ENCODE data around the gene HMGA1. TPM values are rescaled to one million over a fixed set of nuclear protein-coding genes. Genes with fewer than 3 reads are reported as not detected.
A peak's percentile ranks its signal among the peaks of the same experiment; 100 is the strongest.
"Not testable (repeated sequence)": the region's sequence is repeated elsewhere in the genome, so short reads cannot be mapped to it uniquely, and the experiment has no call there.

The HMGA1 gene
- total RNA-seq, 1 experiment from 2014 or later, result 48.4 TPM

DNA sequence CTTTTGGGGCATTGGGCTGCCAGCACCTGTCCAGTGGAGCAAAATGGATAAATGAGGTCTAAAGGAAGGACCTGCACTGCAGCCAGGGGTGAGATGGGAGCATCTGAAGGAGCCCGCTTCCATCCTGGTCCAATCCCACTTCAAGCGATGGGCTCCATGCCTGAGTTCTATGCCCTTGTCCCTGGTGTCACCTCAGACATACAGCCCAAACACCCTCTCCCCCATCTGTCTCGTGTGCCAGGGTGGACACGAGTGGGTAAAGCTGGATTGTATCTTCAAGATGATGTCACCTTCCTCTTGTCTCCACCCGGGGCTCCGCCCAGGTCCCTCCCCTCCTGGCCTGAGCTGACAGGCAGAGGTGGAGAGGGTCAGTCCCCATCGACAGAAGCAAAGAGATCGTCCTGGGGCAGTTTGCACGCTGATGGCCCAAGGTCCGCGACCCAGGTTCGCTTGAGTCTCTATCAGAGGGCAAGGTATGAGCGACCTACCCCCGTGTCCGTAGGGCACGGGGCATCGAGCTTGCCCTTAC is 11.6 kb downstream of the HMGA1 start:
- Histone ChIP-seq H3K9me3 (replicated peaks) (no peaks in the 10 kb centered on the region), H3K4me1 (replicated peaks) (peaks cover 54% of the 10 kb centered on the region), H3K27ac (peak overlapping the region; percentile 27), H3K4me3 (peak overlapping the region; percentile 65), H3K27me3 (replicated peaks) (no peaks in the 10 kb centered on the region), H3K36me3 (peaks cover 25% of the 10 kb centered on the region)
- DNase-seq (ENCODE audit: low read depth in 1 of 2, low spot score in 2 of 2), result peak; percentile 57 to 70

DNA sequence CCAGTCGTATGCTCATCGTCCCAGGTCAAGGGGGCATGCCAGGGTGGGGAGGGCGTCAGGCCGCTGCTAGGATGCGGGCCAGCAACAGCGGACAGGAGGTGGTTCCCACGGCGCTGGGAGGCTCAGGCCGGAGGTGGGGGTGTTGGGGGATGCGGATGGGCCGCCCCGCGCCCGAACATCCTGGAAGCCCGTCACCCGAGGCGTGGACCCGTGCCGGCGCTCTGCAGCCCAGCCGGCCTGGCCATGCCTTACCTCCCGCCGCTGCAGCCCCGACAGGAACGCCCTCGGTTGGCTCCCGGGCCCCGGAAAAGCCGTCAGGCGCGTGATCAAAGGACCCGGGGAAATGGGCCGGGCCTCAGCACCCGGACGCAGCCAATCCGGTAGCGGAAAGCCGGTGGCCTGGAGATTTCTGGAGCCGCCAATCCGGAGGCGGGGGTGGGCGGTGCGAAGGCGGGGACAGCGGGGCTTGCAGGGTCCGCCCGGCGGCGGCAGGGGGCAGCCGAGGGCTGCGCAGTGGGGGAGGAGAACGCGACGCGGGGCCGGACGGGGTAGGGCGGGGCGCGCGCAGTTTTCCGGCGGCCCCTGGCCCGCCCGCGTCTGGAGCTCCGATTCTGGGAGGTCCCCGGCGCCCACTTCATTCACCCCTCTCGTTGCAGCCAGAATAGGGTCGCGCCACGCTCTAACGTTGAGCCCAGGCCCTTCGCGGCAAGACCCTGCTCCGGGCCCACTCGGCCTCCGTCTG is 12.2 kb downstream of the HMGA1 start, which contains the start of gene SMIM29:
TSS of gene SMIM29 (minus strand) at position 280 of the 742 bp plus-strand sequence. CDS start 1,215 bp downstream, outside the sequence.
- peaks cover 47% of the 10 kb centered on the region for H3K4me1 ChIP-seq (replicated peaks)
- H3K9me3 ChIP-seq (replicated peaks), result no peaks in the 10 kb centered on the region
- H3K4me3 ChIP-seq, result peak within 1 kb of the TSS; percentile 65
- H3K27ac ChIP-seq, result peak within 1 kb of the TSS; percentile 67
- no peaks in the 10 kb centered on the region for H3K27me3 ChIP-seq (replicated peaks)
- DNase-seq (ENCODE audit: low read depth in 1 of 2, low spot score in 2 of 2), result peak; percentile 85 to 97
- H3K36me3 ChIP-seq, result peaks cover 18% of the 10 kb centered on the region

DNA sequence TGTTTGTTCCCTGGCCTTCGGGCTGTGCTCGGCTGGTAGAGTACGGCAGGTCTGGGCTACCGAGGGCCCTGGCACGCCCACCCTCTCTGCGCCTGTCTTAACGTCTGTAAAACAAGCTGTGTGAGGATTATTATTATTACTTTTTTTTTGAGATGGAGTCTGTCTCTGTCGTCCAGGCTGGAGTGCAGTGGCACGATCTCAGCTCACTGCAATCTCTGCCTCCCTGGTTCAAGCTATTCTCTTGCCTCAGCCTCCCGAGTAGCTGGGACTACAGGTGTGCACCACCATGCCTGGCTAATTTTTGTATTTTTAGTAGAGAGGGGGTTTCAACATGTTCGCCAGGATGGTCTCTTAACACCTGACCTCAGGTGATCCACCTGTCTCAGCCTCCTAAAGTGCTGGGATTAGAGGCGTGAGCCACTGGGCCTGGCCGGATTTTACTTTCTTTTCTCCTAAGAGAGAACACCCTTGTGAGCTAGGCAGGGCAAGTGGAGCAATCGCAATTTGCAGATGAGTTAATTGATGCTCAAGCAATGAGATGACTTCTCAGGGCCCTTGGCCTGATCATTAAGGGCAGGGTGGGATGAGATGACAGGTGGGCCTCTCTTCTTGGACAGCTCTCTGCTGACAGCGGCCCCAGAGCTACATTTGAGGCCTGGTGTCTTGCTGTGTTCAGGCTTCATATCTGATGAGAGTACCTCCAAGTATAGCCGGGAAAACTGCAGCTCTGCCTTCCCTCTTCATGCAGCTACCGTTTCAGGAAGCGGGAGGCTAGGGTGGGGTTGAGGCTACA is 13.0 kb downstream of the HMGA1 start:
- H3K36me3 ChIP-seq, result peaks cover 18% of the 10 kb centered on the region
- no peaks in the 10 kb centered on the region for H3K9me3 ChIP-seq (replicated peaks)
- H3K27me3 ChIP-seq (replicated peaks), result no peaks in the 10 kb centered on the region
- DNase-seq (ENCODE audit: low read depth in 1 of 2, low spot score in 2 of 2), result peak in 1 of 2 experiments; percentile 81
- peaks cover 40% of the 10 kb centered on the region for H3K4me1 ChIP-seq (replicated peaks)
- H3K4me3 ChIP-seq, result peak overlapping the region; percentile 65
- H3K27ac ChIP-seq, result peak overlapping the region; percentile 67

DNA sequence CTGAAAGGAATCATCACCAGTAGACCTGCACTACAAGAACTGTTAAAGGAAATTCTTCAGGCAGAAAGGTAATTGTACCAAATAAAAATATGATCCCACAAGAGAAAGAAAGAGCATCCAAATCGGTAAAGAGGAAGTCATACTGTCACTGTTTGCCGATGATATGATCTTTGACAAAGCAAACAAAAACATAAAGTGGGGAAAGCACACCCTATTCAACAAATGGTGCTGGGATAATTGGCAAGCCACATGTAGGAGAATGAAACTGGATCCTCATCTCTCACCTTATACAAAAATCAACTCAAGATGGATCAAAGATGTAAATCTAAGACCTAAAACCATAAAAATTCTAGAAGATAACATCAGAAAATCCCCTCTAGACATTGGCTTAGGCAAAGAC is 15.7 kb downstream of the HMGA1 start:
- H3K36me3 ChIP-seq; DNase-seq (ENCODE audit: low read depth in 1 of 2, low spot score in 2 of 2); H3K4me3 ChIP-seq; H3K9me3 ChIP-seq (replicated peaks); H3K27ac ChIP-seq; H3K27me3 ChIP-seq (replicated peaks): not testable (repeated sequence)
- peaks cover 20% of the 10 kb centered on the region for H3K4me1 ChIP-seq (replicated peaks)

DNA sequence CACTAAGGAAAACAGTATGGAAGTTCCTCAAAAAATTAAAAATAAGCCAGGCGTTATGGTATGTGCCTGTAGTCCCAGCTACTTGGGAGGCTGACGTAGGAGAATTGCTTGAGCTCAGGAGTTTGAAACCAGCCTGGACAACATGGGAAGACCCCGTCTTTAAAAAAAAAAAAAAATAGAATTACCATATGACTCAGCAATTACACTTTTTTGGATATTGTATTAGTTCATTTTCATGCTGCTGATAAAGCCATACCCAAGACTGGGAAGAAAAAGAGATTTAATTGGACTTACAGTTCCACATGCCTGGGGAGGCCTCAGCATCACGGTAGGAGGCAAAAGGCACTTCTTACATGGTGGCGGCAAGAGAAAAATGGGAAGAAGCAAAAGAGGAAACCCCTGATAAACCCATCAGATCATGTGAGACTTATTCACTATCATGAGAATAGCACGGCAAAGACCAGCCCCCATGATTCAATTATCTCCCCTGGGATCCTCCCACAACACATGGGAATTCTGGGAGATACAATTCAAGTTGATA is 22.9 kb downstream of the HMGA1 start:
- Histone ChIP-seq H3K27ac (no peak overlapping the region), H3K4me3 (no peak overlapping the region)
- no peak for DNase-seq (ENCODE audit: low read depth in 1 of 2, low spot score in 2 of 2)

DNA sequence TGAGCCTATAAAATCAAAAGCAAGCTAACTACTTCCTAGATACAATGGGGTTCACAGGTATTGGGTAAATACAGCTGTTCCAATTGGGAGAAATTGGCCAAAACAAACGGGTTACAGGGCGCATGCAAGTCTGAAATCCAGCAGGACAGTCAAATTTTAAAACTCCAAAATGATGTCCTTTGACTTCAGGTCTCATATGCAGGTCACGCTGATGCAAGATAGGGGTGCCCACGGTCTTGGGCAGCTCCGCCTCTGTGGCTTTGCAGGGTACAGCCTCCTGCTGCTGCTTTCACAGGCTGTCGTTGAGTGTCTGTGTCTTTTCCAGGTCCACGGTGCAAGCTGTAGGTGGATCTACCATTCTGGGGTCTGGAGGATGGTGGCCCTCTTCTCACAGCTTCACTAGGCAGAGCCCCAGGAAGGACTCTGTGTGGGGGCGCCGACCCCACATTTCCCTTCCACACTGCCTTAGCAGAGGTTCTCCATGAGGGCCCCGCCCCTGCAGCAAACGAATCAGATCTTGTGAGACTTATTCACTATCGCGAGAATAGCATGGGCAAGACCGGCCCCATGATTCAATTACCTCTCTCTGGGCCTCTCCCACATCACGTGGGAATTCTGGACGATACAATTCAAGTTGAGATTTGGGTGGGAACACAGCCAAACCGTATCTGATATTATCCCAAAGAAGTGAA is 24.0 kb downstream of the HMGA1 start:
- H3K27ac ChIP-seq, result no peak overlapping the region
- H3K4me3 ChIP-seq, result no peak overlapping the region
- no peaks in the 10 kb centered on the region for H3K27me3 ChIP-seq (replicated peaks)
- DNase-seq (ENCODE audit: low read depth in 1 of 2, low spot score in 2 of 2), result no peak
- no peaks in the 10 kb centered on the region for H3K4me1 ChIP-seq (replicated peaks)
- H3K36me3 ChIP-seq, result no peaks in the 10 kb centered on the region
- no peaks in the 10 kb centered on the region for H3K9me3 ChIP-seq (replicated peaks)

More for the DNA sequence above, 22.9 kb downstream of the HMGA1 start:
- no peaks in the 10 kb centered on the region for H3K36me3 ChIP-seq
- no peaks in the 10 kb centered on the region for H3K27me3 ChIP-seq (replicated peaks)
- H3K4me1 ChIP-seq (replicated peaks), result no peaks in the 10 kb centered on the region
- no peaks in the 10 kb centered on the region for H3K9me3 ChIP-seq (replicated peaks)

DNA sequence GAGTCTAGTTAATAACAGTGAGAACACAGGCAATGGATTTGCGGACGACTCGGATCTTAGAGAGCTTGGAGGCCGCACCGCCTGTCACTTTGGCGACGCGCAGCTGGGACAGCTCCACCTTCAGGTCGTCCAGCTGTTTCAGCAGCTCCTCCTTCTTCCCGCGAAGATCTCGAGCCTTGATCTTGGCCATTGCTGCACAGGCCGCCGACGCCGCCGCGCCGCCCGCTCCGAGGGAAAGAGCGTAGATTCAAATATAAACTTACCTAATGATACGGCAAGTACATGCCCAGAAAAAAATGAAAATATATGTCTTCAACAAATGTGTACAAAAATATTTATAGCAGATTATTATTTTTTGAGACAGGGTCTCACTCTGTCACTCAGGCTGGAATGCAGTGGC is 26.8 kb downstream of the HMGA1 start:
- not testable (repeated sequence) for H3K36me3 ChIP-seq; H3K4me1 ChIP-seq (replicated peaks); H3K9me3 ChIP-seq (replicated peaks); H3K4me3 ChIP-seq; H3K27ac ChIP-seq; DNase-seq (ENCODE audit: low read depth in 1 of 2, low spot score in 2 of 2); H3K27me3 ChIP-seq (replicated peaks)

DNA sequence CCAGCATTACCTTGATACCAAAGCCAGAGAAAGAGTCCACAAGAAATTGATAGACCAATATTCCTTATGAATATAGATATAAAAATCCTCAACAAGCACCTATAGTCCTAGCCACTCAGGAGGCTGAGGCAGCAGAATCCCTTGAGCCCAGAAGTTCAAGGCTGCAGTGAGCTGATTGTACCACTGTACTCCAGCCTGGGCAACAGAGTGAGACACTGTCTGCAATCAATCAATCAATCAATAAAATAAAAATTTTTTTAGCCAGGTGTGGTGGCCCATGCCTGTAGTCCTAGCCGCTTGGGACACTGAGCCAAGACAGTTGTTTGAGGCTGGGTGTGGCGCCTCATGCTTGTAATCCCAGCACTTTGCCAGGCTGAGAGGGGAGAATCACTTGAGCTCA is 31.1 kb downstream of the HMGA1 start:
- Histone ChIP-seq H3K36me3 (no peaks in the 10 kb centered on the region), H3K27ac (no peak overlapping the region), H3K4me3 (no peak overlapping the region), H3K4me1 (replicated peaks) (no peaks in the 10 kb centered on the region), H3K27me3 (replicated peaks) (no peaks in the 10 kb centered on the region), H3K9me3 (replicated peaks) (no peaks in the 10 kb centered on the region)
- DNase-seq (ENCODE audit: low read depth in 1 of 2, low spot score in 2 of 2), result no peak

DNA sequence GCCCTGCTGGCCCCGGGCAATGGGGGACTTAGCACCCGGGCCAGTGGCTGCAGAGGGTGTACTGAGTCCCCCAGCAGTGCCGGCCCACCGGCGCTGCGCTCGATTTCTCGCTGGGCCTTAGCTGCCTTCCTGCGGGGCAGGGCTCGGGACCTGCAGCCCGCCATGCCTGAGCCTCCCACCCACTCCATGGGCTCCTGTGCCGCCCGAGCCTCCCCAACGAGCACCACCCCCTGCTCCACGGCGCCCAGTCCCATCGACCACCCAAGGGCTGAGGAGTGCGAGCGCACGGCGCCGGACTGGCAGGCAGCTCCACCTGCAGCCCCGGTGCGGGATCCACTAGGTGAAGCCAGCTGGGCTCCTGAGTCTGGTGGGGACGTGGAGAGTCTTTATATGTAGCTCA is 32.5 kb downstream of the HMGA1 start:
- H3K4me3 ChIP-seq; H3K27me3 ChIP-seq (replicated peaks); DNase-seq (ENCODE audit: low read depth in 1 of 2, low spot score in 2 of 2); H3K36me3 ChIP-seq; H3K9me3 ChIP-seq (replicated peaks); H3K27ac ChIP-seq; H3K4me1 ChIP-seq (replicated peaks): not testable (repeated sequence)

DNA sequence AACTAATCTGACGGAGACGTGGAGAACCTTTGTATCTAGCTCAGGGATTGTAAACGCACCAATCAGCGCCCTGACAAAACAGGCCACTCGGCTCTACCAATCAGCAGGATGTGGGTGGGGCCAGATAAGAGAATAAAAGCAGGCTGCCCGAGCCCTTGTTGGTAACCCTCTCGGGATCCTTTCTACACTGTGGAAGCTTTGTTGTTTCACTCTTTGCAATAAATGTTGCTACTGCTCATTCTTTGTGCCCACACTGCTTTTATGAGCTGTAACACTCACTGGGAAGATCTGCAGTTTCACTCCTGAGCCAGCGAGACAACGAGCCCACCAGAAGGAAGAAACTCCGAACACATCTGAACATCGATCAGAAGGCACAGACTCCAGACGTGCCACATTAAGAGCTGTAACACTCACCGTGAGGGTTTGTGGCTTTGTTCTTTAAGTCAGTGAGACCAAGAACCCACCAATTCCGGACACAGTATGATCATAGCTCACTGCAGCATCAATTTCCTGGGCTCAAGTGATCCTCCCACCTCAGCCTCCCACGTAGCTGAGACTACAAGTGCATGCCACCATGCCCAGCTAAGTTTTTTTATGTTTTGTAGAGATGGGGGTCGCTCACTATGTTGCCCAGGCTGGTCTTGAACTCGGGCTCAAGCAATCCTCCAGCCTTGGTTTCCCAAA is 33.1 kb downstream of the HMGA1 start:
- not testable (repeated sequence) for H3K36me3 ChIP-seq; H3K4me3 ChIP-seq; H3K27ac ChIP-seq; H3K9me3 ChIP-seq (replicated peaks); H3K4me1 ChIP-seq (replicated peaks); DNase-seq (ENCODE audit: low read depth in 1 of 2, low spot score in 2 of 2); H3K27me3 ChIP-seq (replicated peaks)

DNA sequence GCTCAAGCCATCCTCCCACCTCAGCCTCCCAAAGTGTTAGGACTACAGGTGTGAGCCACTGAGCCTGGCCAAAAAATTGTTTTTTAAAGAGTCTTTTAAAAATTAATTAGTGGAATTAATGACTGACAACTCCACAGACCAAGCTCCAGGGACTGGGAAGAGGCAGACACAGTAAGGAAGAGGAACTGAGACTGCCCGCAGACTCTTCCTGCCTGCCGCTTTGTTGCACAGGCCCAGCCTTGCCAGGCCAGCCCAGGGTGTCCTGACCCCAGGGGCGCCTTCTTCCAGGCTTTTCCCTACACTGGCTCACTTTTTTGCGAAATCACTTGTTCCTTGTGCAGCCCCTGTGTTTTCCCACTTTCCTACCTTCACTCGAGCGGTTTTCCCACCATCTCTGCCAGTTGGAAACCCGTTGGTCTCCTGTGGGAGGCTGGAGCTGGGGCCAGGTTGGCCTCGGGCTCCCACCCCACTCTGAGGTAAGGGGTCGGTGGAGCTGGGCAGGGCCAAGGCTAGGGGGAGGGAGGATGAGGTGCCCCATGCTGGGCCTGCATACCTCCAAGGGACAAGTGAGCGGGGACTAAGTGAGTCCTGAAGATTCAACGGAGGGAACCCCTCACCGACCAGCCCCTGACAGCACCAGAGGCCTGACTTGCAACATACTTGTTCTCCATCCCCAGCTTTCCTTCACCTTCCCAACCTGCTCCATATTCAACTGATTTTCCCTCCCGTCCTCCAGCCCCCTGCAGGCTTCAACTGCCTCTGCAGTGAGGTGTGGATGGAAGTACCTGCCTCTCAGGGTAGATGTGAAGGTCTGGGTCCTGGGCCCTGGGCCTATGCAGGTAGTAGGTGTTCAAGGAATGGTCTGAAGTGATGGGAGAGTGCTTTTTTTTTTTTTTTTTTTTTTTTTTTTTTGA is 35.6 kb downstream of the HMGA1 start:
- Histone ChIP-seq H3K36me3 (no peaks in the 10 kb centered on the region), H3K27me3 (replicated peaks) (no peaks in the 10 kb centered on the region), H3K4me3 (no peak overlapping the region), H3K27ac (no peak overlapping the region), H3K9me3 (replicated peaks) (no peaks in the 10 kb centered on the region), H3K4me1 (replicated peaks) (no peaks in the 10 kb centered on the region)
- no peak for DNase-seq (ENCODE audit: low read depth in 1 of 2, low spot score in 2 of 2)

DNA sequence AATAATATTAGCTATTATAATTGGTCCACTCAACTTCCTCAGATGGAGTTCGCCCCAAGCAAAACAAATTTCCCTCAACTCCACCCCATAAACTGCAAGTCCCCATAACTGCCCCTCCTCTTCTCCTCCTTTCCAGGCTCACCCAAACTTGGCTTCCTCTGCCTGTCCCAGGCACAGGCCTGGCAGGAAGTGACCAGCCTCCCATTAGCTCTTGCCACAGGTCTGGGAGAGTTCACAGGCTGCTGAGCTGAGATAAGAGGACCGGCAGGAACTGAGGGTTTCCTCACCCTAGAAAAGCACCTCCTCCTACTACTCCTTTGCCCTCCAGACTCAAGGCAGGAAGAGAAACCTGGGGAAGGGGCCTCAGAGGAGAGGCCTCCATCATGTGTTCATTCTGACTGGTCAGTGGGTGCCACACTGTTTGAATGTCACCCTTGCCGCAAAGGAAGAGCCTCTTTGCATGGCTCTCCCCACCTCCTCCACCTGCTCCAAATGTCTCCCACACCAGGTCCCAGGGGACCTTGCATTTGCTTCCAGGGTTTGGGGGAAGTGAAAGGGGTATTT is 36.7 kb downstream of the HMGA1 start:
- Histone ChIP-seq H3K27me3 (replicated peaks) (no peaks in the 10 kb centered on the region), H3K9me3 (replicated peaks) (no peaks in the 10 kb centered on the region), H3K4me1 (replicated peaks) (no peaks in the 10 kb centered on the region), H3K36me3 (0 out of 2 replicates have a peak, but pooled peaks cover under 1% of the 10 kb centered on the region), H3K27ac (no peak overlapping the region), H3K4me3 (no peak overlapping the region)
- DNase-seq (ENCODE audit: low read depth in 1 of 2, low spot score in 2 of 2), result no peak
